Bronchial epithelial cell (primary cell): ENCODE results near the gene PPTC7. TPM values are rescaled to one million over a fixed set of nuclear protein-coding genes. Genes with fewer than 3 reads are reported as not detected.

Experiments used
- DNase-seq: peaks from one replicate; pipeline ENCODE4 v3.0.0-alpha.2; 2010; ENCODE audit warnings: low read depth
- FAIRE-seq: peaks from 2 replicates; lab custom pipeline; 2011; peaks lifted over from hg19 to GRCh38; lab: Jason Lieb, UNC
- H3K27me3 ChIP-seq: 2 replicates; pipeline ENCODE4 v1.5.1; 2011; ENCODE audit warnings: low read length; ENCODE audit not compliant: control insufficient read depth, insufficient read depth
- H3K36me3 ChIP-seq: 2 replicates; pipeline ENCODE4 v1.5.1; 2011; ENCODE audit warnings: low read length; ENCODE audit not compliant: control insufficient read depth, insufficient read depth
- H3K4me3 ChIP-seq: 2 replicates; pipeline ENCODE4 v1.5.1; 2011; ENCODE audit warnings: mild to moderate bottlenecking, low read depth, low read length, control low read depth
- CTCF ChIP-seq: IDR thresholded peaks from 2 replicates; pipeline ENCODE4 v1.5.1; 2011; ENCODE audit warnings: mild to moderate bottlenecking, moderate library complexity, low read length, control low read depth, inconsistent platforms; ENCODE audit not compliant: insufficient read depth, severe bottlenecking
- total RNA-seq: library from RNA; depleted of rRNA; stranded (reverse); fragments of >200 nt; gene quantifications from 2 replicates; pipeline ENCODE4 v1.2.1, GENCODE V29; 2014

The PPTC7 gene
- total RNA-seq, 1 donor from 2014 or later: 10.8 TPM

GRCh38 chr12:110501399-110501751 is 81.7 kb downstream of the PPTC7 start:
- Histone ChIP-seq H3K27me3 (no peaks in the 10 kb centered on the region), H3K4me3 (peak overlapping the region; percentile 70), H3K36me3 (no peaks in the 10 kb centered on the region)
- FAIRE-seq (peak; percentile 55), DNase-seq (peak; percentile 72)
- TF ChIP-seq CTCF: no peak

- Histone ChIP-seq H3K36me3 (peaks cover 1% of the 10 kb centered on the region), H3K27me3 (no peaks in the 10 kb centered on the region), H3K4me3 (no peak overlapping the region)
- FAIRE-seq (no peak), DNase-seq (peak; percentile 74)
- TF ChIP-seq CTCF: no peak
Observed at GRCh38 chr12:110498984-110499706, 84.0 kb downstream of the PPTC7 start.

Other genes starting within 250 kb of the PPTC7 start
- gene ANAPC7, start 179.6 kb downstream of the PPTC7 start, total RNA-seq: 36.1 and 44.4 TPM in 2 replicates
- gene ARPC3, start 133.0 kb downstream of the PPTC7 start, total RNA-seq: 204 and 210 TPM in 2 replicates
- 16.6 and 19.7 TPM in 2 replicates for gene GPN3, start 115.1 kb downstream of the PPTC7 start, total RNA-seq
- 1.9 and 3.9 TPM in 2 replicates for gene FAM216A, start 114.5 kb downstream of the PPTC7 start, total RNA-seq
- 46.5 and 55.3 TPM in 2 replicates for gene VPS29, start 81.2 kb downstream of the PPTC7 start, total RNA-seq
- 0.26 TPM in 2 replicates for gene RAD9B, start 81.0 kb downstream of the PPTC7 start, total RNA-seq
- 4.5 and 8.1 TPM in 2 replicates for gene TCTN1, start 30.8 kb upstream of the PPTC7 start, total RNA-seq
- gene HVCN1, start 105.8 kb upstream of the PPTC7 start, total RNA-seq: 0.53 and 0.77 TPM in 2 replicates
- gene PPP1CC, start 159.6 kb upstream of the PPTC7 start, total RNA-seq: 42.8 and 86.6 TPM in 2 replicates